Uterus (tissue), 4 donors: Measurements from ENCODE around the gene TJP2. TPM values are rescaled to one million over a fixed set of nuclear protein-coding genes. Genes with fewer than 3 reads are reported as not detected.

ENCODE experiments used
- DNase-seq, 2 donors: peaks; one replicate each; pipeline ENCODE4 v3.0.0-alpha.2; 2019 to 2020
- H3K27ac ChIP-seq, 2 donors: fragments of 200-600 bp; sonication (generic); 1 replicate in 1 of 2; 2 replicates in 1 of 2; pipeline ENCODE4 v1.5.1; 2016 to 2018
- H3K27me3 ChIP-seq, 2 donors: fragments of 200-600 bp; sonication (generic); one replicate each; pipeline ENCODE4 v1.5.1; 2018 to 2019; ENCODE audit warnings: control low read depth in 1 of 2
- H3K36me3 ChIP-seq, 2 donors: fragments of 200-600 bp; sonication (generic); one replicate each; pipeline ENCODE4 v1.5.1; 2019; ENCODE audit warnings: control low read depth in 1 of 2
- H3K4me1 ChIP-seq, 2 donors: fragments of 200-600 bp; sonication (generic); one replicate each; pipeline ENCODE4 v1.5.1; 2018 to 2019; ENCODE audit warnings: control low read depth in 1 of 2
- H3K4me3 ChIP-seq, 2 donors: fragments of 200-600 bp; sonication (generic); 1 replicate in 1 of 2; 2 replicates in 1 of 2; pipeline ENCODE4 v1.5.1; 2018 to 2019; ENCODE audit warnings: mild to moderate bottlenecking in 1 of 2
- H3K9me3 ChIP-seq, 2 donors: fragments of 200-600 bp; sonication (generic); one replicate each; pipeline ENCODE4 v1.5.1; 2019; ENCODE audit warnings: control low read depth in 1 of 2
- CTCF ChIP-seq, 4 experiments: fragments of 200-600 bp in 2 of 4; fragments of 450-650 bp in 2 of 4; sonication (generic) in 2 of 4; IDR thresholded peaks; one replicate each; pipeline ENCODE4 v1.5.1; 2016 to 2019; ENCODE audit warnings: antibody characterized with exemption in 4 of 4, mild to moderate bottlenecking in 2 of 4, moderate library complexity in 1 of 4
- POLR2A ChIP-seq, 2 donors: fragments of 450-650 bp; IDR thresholded peaks; one replicate each; pipeline ENCODE4 v1.6.1; 2016; ENCODE audit warnings: antibody characterized with exemption in 2 of 2, mild to moderate bottlenecking in 1 of 2, moderate library complexity in 1 of 2
- intact Hi-C: fragments of 100-400 bp; cut with DNase I; formaldehyde crosslinking; loops from one replicate; pipeline ENCODE4 v1.15.1; 2023; ENCODE audit warnings: low total_unique reads
- total RNA-seq, 4 donors: library from RNA; depleted of rRNA in 3 of 4; stranded (reverse); fragments of >200 nt in 3 of 4; gene quantifications; one replicate each; pipeline versions ENCODE4 v1.1.0 to v1.2.4, GENCODE V29; 2014 to 2023
- donor health status: DM: yes; HTN: yes; CAD: no.

Gene TJP2
- total RNA-seq, 4 donors from 2014 or later, result 38.6 to 110 (median 44.7) TPM

DNA sequence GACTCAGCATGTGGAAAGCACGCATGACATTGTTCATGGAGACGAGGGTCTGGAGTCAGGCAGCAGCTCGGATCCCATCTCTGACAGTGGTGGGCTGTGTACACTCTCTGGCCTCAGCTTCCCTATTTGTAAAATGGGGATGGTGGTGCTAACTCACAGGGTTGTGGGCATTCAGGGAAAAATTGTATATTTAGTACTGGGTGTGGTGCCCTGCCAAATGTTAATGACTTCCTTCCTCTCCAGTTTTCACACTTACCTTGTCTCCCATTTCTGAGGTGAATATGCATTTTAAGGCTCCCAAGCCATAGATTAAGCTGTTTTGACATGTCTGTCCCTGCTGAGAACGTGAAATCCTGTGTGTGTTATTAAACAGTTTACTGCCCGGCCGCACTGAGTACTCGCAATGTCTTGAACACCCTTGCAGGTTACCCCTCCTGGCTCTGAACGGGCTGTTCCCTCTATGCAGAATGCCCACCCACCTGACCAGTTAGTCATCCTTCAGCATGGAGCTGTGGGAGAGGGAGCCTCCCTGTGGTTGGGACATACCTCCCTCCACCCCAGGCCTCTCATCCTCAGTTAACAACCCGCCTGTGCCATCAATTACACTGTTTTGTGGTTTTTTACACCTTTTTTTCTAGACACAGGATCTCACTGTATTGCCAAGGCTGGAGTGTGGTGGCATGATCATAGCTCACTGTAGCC lies 25.8 kb downstream of the TJP2 start:
- H3K4me3 ChIP-seq, result no peak overlapping the region
- intact Hi-C loops, result no loop called here
- TF ChIP-seq CTCF (IDR thresholded peaks at IDR 0.05) (no peak), POLR2A (IDR thresholded peaks at IDR 0.05) (no peak)
- H3K4me1 ChIP-seq, result no peaks in the 10 kb centered on the region
- DNase-seq, result peak in 1 of 2 donors; percentile 35
- H3K27ac ChIP-seq, result no peak overlapping the region
- H3K9me3 ChIP-seq, result no peaks in the 10 kb centered on the region
- H3K27me3 ChIP-seq, result no peaks in the 10 kb centered on the region
- no peaks in the 10 kb centered on the region for H3K36me3 ChIP-seq

- no peaks in the 10 kb centered on the region for H3K9me3 ChIP-seq
- H3K4me3 ChIP-seq, result no peak overlapping the region
- no peaks in the 10 kb centered on the region for H3K4me1 ChIP-seq
- DNase-seq, result no peak
- no peak for TF ChIP-seq CTCF (IDR thresholded peaks at IDR 0.05)
- no peak for TF ChIP-seq POLR2A (IDR thresholded peaks at IDR 0.05)
- H3K27ac ChIP-seq, result no peak overlapping the region
- intact Hi-C loops, result no loop called here
- H3K36me3 ChIP-seq, result no peaks in the 10 kb centered on the region
- H3K27me3 ChIP-seq, result no peaks in the 10 kb centered on the region
These were observed 28.5 kb downstream of the TJP2 start for GRCh38 chr9:69202556-69202955.

GRCh38 chr9:69204326-69204725 lies 30.2 kb downstream of the TJP2 start:
- H3K9me3 ChIP-seq, result no peaks in the 10 kb centered on the region
- H3K4me1 ChIP-seq, result no peaks in the 10 kb centered on the region
- no peak for TF ChIP-seq POLR2A (IDR thresholded peaks at IDR 0.05)
- no peak for TF ChIP-seq CTCF (IDR thresholded peaks at IDR 0.05)
- H3K27me3 ChIP-seq, result no peaks in the 10 kb centered on the region
- H3K4me3 ChIP-seq, result no peak overlapping the region
- H3K36me3 ChIP-seq, result no peaks in the 10 kb centered on the region
- H3K27ac ChIP-seq, result peak overlapping the region in 1 of 2 donors; percentile 15
- DNase-seq, result no peak
- intact Hi-C loops, result no loop called here

GRCh38 chr9:69204849-69205248 lies 30.8 kb downstream of the TJP2 start:
- no peak overlapping the region for H3K4me3 ChIP-seq
- H3K36me3 ChIP-seq, result no peaks in the 10 kb centered on the region
- DNase-seq, result no peak
- no peak for TF ChIP-seq POLR2A (IDR thresholded peaks at IDR 0.05)
- no peak for TF ChIP-seq CTCF (IDR thresholded peaks at IDR 0.05)
- no peaks in the 10 kb centered on the region for H3K4me1 ChIP-seq
- no peaks in the 10 kb centered on the region for H3K27me3 ChIP-seq
- intact Hi-C loops, result no loop called here
- H3K9me3 ChIP-seq, result no peaks in the 10 kb centered on the region
- peak overlapping the region; percentile 15 to 21 for H3K27ac ChIP-seq

DNA sequence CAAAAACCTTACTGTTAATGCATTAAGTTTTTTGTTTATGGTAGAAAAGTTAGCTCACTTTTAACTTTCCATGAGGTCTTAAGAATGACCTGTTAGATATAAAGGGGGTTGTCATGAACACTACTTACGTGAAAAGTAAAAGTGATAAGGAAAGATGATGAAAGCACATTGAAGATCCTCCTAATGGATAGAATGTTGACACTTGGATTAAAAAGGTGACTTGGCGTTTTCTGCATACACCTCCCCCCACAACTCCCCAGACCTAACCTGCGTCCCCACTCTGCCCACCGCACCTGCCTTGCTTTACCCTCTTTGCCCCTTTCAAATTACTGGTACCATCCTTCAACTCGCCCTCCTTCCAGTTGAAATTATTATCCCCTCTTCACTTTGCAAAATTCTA lies 32.0 kb downstream of the TJP2 start:
- no peak for DNase-seq
- Histone ChIP-seq H3K9me3 (no peaks in the 10 kb centered on the region), H3K36me3 (no peaks in the 10 kb centered on the region), H3K4me3 (no peak overlapping the region), H3K27ac (no peak overlapping the region), H3K4me1 (no peaks in the 10 kb centered on the region), H3K27me3 (no peaks in the 10 kb centered on the region)
- TF ChIP-seq CTCF (IDR thresholded peaks at IDR 0.05) (no peak), POLR2A (IDR thresholded peaks at IDR 0.05) (no peak)
- intact Hi-C loops, result no loop called here
